ENCODE results near the gene RABIF.

- TF ChIP-seq CTCF (IDR thresholded peaks at IDR 0.05) (no peak), EP300 (IDR thresholded peaks at IDR 0.05) (no peak)
These were observed 1.4 kb upstream of the RABIF start for GRCh38 chr1:202890392-202890791.

Measured in tibial nerve (tissue), 4 donors.